ENCODE results near the gene RELN.

The RELN gene

DNA sequence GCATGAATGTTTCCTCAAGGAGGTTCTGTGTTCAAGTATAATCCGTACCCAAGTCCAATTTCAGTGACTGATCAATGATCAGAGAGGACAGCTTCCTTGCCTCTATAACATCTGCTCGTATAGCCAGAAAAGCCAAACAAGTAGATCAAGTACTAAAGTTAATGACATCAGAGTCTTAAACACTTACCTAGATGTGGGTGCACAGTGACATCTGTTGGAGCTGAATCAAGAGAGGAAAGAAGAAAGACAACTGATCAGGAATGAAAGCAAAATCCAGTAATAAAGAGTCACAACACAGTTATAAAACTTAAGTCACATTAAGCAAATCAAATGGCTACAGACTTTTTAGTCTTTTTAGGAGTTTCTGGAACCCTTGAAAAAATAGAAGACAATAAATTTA lies 236.5 kb downstream of the RELN start:
- Histone ChIP-seq H3K4me1 (ENCODE audit: control insufficient read depth in 1 of 2, insufficient read depth in 1 of 2, low read depth in 1 of 2, low read length in 1 of 2) (no peaks in the 10 kb centered on the region), H3K4me3 (ENCODE audit: low read depth in 1 of 2, low read length in 1 of 2) (no peak overlapping the region), H3K36me3 (no peaks in the 10 kb centered on the region), H3K27ac (no peak overlapping the region), H3K9me3 (no peaks in the 10 kb centered on the region), H3K27me3 (no peaks in the 10 kb centered on the region)
- TF ChIP-seq, protein P1, sequence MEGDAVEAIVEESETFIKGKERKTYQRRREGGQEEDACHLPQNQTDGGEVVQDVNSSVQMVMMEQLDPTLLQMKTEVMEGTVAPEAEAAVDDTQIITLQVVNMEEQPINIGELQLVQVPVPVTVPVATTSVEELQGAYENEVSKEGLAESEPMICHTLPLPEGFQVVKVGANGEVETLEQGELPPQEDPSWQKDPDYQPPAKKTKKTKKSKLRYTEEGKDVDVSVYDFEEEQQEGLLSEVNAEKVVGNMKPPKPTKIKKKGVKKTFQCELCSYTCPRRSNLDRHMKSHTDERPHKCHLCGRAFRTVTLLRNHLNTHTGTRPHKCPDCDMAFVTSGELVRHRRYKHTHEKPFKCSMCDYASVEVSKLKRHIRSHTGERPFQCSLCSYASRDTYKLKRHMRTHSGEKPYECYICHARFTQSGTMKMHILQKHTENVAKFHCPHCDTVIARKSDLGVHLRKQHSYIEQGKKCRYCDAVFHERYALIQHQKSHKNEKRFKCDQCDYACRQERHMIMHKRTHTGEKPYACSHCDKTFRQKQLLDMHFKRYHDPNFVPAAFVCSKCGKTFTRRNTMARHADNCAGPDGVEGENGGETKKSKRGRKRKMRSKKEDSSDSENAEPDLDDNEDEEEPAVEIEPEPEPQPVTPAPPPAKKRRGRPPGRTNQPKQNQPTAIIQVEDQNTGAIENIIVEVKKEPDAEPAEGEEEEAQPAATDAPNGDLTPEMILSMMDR (IDR thresholded peaks at IDR 0.05), result no peak

DNA sequence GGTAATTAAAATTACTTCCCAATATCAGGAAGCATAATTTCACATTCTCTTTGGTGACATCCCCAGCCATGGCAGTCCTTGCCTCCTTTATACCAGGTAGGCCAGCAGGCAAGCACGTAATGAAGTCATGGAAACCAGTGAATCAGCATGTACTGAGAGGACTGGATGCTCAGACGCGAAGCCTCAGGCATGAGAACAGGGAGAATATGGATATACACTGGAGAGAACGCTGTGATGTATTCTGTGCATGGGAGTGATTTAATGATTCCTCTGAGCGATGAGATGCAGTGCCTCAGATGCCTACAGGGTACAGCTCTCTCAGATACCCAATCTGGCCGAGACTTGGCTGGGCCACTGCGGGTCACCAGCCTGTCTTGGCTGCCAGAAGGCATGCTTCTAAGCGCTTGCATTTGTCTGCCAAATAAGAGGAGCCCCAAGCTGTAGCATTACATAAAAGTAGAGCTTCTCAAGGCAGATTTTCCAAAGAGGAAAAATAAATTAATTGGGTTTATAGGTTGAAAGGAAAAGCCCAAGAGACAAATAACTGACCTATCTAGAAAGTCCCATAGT lies 238.1 kb downstream of the RELN start:
- Histone ChIP-seq H3K36me3 (no peaks in the 10 kb centered on the region), H3K4me3 (ENCODE audit: low read depth in 1 of 2, low read length in 1 of 2) (no peak overlapping the region), H3K27ac (no peak overlapping the region), H3K9me3 (no peaks in the 10 kb centered on the region), H3K4me1 (ENCODE audit: control insufficient read depth in 1 of 2, insufficient read depth in 1 of 2, low read depth in 1 of 2, low read length in 1 of 2) (no peaks in the 10 kb centered on the region), H3K27me3 (no peaks in the 10 kb centered on the region)
- TF ChIP-seq, protein P1 (IDR thresholded peaks at IDR 0.05), result no peak

DNA sequence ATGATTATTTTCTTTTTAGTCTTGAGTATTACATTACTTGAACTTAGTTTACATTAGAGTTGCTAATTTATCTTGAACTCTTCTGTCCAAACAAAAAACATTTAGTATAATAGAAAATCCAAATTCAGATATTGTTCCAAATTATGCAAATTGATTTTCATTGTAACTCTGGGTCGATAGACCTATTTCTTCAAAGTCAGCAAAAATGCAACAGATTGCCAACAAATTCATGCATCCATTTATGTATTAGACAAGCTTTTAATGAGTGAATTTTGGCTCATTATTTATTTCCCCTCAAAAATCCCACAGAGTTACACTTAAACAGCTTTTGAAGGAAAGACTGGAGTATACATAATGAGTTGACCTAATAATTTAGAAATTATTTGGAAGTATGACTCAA lies 240.8 kb downstream of the RELN start:
- Histone ChIP-seq H3K9me3 (no peaks in the 10 kb centered on the region), H3K27ac (no peak overlapping the region)

DNA sequence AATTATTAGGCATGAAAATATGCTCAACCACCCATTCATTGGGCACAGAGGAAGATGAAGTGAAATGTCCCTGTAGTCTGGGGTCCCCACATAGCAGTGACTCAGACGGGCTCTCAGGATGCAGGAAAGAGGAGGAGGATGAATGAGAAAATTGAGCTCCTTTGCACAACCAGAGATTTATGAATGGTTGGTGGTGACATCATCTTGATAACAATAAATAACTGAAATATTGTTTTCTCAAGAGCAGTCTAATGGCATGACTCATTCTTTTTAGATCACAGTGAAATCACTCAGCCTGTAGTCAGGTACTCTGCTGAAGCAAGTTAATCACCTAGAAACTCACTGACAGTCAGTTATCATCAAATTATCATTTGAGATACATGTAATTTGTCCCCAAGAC lies 254.1 kb downstream of the RELN start:
- no peaks in the 10 kb centered on the region for H3K4me1 ChIP-seq (ENCODE audit: control insufficient read depth in 1 of 2, insufficient read depth in 1 of 2, low read depth in 1 of 2, low read length in 1 of 2)

More for the DNA sequence above, 240.8 kb downstream of the RELN start:
- H3K4me1 ChIP-seq (ENCODE audit: control insufficient read depth in 1 of 2, insufficient read depth in 1 of 2, low read depth in 1 of 2, low read length in 1 of 2), result no peaks in the 10 kb centered on the region
- no peaks in the 10 kb centered on the region for H3K27me3 ChIP-seq
- no peak overlapping the region for H3K4me3 ChIP-seq (ENCODE audit: low read depth in 1 of 2, low read length in 1 of 2)
- TF ChIP-seq, protein P1 (IDR thresholded peaks at IDR 0.05), result no peak
- no peaks in the 10 kb centered on the region for H3K36me3 ChIP-seq

DNA sequence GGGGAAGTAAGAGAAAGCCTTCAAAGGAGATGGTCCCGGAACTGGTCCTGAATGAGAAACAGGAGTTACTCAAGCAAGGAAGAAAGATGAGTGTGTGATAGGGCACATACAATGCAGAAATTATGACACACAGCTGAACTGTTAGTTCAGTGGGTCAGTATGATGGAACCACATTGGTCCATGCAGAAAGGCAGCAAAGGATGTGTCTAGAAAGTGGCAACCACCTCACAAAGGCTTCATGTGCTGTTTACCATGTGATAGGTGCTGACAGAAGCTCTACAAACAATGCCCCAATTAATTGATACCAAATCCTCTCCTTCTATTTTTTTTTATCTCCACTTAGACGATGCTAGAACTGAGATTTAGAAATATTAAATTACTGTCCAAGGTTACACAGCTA lies 258.3 kb downstream of the RELN start:
- Histone ChIP-seq H3K9me3 (no peaks in the 10 kb centered on the region), H3K4me3 (ENCODE audit: low read depth in 1 of 2, low read length in 1 of 2) (no peak overlapping the region), H3K36me3 (no peaks in the 10 kb centered on the region), H3K27ac (no peak overlapping the region), H3K27me3 (no peaks in the 10 kb centered on the region), H3K4me1 (ENCODE audit: control insufficient read depth in 1 of 2, insufficient read depth in 1 of 2, low read depth in 1 of 2, low read length in 1 of 2) (no peaks in the 10 kb centered on the region)
- TF ChIP-seq, protein P1 (IDR thresholded peaks at IDR 0.05), result no peak

More for the DNA sequence above, 254.1 kb downstream of the RELN start:
- Histone ChIP-seq H3K27ac (no peak overlapping the region), H3K36me3 (no peaks in the 10 kb centered on the region), H3K27me3 (no peaks in the 10 kb centered on the region), H3K4me3 (ENCODE audit: low read depth in 1 of 2, low read length in 1 of 2) (no peak overlapping the region), H3K9me3 (no peaks in the 10 kb centered on the region)
- TF ChIP-seq, protein P1 (IDR thresholded peaks at IDR 0.05), result no peak

DNA sequence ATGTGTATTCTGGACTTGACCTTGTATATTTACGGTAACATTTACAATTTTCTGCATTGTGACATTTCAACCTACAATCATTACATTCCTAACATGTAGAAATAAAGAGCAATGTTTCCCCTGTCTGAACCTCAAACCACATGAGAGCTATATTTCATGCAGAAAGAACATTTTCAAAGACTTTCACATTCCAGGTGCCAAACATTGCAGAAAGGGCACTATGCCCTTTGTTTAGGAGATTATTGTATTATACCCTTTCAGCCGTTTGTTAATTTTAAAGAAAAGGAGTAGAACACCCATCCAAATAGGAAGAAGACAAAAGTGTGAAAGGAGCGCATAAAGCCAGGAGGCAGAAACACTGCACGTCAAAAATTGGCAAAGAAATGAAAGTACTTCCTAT lies 260.4 kb downstream of the RELN start:
- H3K4me1 ChIP-seq (ENCODE audit: control insufficient read depth in 1 of 2, insufficient read depth in 1 of 2, low read depth in 1 of 2, low read length in 1 of 2), result no peaks in the 10 kb centered on the region
- H3K27ac ChIP-seq, result no peak overlapping the region
- TF ChIP-seq, protein P1 (IDR thresholded peaks at IDR 0.05), result no peak
- no peaks in the 10 kb centered on the region for H3K36me3 ChIP-seq
- H3K4me3 ChIP-seq (ENCODE audit: low read depth in 1 of 2, low read length in 1 of 2), result no peak overlapping the region
- H3K9me3 ChIP-seq, result no peaks in the 10 kb centered on the region
- H3K27me3 ChIP-seq, result no peaks in the 10 kb centered on the region

All from neutrophil (primary cell).